Coronary artery (tissue), 2 donors: ENCODE results near the gene BICC1.

Experiments
- DNase-seq: peaks from one replicate; pipeline ENCODE4 v3.0.0-alpha.2; 2017; ENCODE audit warnings: low spot score
- H3K27ac ChIP-seq, 2 donors: fragments of 200-600 bp; sonication (generic); one replicate each; pipeline ENCODE4 v1.5.1; 2016 to 2019
- H3K4me3 ChIP-seq: fragments of 200-600 bp; sonication (generic); 2 replicates; pipeline ENCODE4 v1.5.1; 2016; ENCODE audit warnings: mild to moderate bottlenecking, moderate library complexity
- CTCF ChIP-seq: fragments of 200-600 bp; sonication (generic); IDR thresholded peaks from one replicate; pipeline ENCODE4 v1.5.1; 2019; ENCODE audit warnings: antibody characterized with exemption

BICC1 gene

GRCh38 chr10:58873161-58873560 is 360.5 kb downstream of the BICC1 start:
- H3K4me3 ChIP-seq = no peak overlapping the region
- DNase-seq = no peak
- H3K27ac ChIP-seq = no peak overlapping the region
- no peak for TF ChIP-seq CTCF
